HS-27A (cell line): ENCODE measurements around the gene BRINP1.

Source experiments
- DNase-seq: peaks from one replicate; pipeline ENCODE4 v3.0.0-alpha.2; 2012; ENCODE audit warnings: low read depth, missing footprints

The BRINP1 gene

DNA sequence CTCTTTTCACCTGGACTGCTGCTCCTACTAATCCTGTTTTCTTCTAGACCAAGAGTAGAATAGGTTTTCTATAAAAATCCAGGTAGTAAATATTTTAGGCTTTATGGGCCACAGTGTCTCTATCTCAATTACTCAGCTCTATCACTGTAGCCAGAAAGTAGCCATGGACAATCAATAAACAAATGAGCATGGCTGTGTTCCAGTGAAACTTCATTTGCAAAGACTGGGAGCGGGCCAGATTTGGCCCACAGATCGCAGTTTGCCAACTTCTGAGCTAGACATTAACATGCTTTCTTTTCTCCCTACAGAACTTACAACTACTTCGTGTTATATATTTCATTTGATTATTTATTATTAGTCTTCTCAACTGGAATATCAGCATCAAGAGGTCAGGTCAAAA is 30.2 kb downstream of the BRINP1 start:
- no peak for DNase-seq

DNA sequence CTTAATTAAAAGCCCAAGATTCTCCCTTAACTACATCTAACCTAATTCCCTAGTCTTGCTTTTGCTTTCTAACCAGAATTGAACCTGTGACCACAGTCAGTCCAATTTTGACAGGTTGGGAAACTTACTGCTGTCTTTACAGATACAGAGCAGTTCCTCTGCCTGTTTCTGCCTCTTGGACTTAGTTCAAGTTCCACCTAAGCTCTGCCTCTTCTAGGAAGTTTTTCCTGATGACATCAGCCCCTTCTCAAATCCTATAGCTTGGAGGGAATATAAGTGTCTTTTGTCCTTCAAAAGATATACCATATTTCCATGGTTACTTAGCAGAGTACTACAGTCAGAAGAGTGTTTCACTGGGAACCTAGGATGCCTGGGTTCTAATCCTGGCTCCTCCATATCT is 31.7 kb downstream of the BRINP1 start:
- no peak for DNase-seq

DNA sequence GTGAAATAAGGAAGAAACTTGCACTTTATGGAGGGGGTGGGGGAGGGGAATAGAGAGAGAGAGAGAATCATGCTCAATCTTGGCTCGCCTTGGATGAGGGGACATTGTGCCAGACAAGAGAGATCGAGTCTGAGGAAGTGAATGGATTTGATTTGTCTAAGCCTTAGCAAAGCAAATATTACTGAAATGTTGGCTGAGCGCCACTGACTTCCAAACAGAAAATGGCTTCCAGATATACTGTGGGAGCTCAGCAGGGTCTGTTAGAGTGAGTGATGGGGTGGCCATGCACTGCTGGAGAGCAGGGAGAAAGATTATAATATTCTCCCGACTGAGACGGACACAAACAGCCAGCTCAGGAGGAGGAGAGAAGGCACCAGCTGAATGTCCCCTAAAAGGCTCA is 34.5 kb downstream of the BRINP1 start:
- no peak for DNase-seq

DNA sequence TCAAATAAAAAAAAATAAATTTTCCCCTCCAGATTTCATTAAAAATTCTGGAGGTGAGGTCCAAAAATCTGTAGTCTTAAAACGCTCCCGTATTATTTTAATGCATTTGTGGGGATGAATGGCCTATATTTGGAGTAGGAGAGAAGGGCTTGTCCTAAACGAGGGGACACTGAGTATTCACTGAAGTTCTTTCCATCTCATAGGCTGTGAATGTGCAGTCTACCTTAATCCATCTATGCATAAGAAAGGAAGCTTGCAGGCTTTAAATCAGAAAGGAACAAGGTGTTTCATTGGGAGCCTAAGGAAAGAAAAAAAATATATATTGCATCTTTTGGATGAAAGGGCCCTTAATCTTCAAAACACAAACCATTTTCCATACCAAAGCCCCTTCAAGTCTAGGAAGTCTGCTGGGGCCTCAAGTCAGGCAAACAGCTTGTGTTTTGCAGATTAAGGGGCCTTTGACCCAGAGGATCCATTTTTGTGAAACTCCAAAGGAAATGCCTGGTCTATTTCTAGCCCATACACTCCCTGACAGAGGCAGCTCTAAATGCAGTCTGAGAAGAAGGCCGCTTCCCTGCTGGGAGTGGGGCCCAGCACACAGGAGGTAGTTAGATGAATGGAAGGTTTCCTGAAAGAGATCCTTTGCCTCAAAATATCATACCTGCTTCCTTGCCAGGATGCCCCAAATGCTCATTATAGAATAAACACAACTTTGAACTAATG is 35.6 kb downstream of the BRINP1 start:
- no peak for DNase-seq

DNA sequence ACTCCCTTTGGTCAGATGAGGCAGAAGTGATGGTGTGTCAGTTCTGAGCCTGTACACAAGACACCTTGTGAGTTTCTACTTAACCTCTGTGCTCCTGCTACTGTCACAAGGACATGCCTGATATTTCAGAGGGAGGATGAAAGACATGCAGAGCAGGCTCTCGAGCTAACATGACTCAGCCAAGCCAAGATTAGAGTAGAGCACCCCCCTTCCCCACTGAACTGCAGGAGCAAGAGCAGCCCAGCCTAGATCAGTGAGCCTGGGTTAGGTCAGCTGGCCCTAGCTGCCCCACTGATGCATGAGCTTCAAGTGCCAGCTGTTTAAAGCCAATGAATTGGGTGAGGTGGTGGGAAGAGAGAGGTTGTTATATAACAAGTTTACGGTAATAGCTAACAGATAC is 36.7 kb downstream of the BRINP1 start:
- no peak for DNase-seq

DNA sequence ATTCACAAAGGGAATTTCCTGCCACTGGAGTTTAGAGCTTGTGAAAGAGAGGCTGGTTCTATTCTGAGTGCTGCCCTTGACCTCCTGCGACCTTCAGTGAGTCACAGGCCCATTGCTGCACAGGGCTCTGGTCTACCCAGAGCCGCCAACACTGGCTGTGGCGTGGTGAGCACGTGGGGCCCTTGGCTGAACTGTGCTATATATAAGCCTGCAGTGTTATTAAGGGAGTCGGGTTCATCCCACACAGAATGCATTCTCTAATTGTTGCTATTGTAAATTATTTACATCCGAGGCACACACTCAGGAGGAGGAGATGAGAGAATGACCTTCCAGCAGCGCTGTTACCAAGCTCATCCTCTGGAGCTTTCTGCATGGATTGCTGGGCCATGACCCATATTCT is 47.1 kb downstream of the BRINP1 start:
- no peak for DNase-seq

DNA sequence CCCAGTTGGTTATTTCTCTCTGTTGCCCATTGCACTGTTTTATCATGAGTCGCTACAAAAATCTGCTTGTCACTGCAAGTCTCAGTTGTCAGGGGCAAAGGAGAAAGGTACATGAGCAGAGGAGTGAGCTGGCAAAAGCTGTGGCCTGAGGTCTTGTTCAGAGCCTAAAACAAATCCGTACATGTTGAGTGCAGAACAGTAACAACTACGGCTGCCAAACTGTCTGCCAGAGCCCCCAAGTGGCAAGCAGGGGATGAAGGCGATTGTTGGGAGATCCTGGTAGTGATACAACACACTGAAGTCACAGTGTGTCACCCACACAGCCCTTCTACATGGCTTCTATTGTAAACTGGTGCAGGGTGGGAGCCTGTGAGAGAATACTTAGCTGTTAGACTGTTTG is 50.9 kb downstream of the BRINP1 start:
- DNase-seq: no peak

DNA sequence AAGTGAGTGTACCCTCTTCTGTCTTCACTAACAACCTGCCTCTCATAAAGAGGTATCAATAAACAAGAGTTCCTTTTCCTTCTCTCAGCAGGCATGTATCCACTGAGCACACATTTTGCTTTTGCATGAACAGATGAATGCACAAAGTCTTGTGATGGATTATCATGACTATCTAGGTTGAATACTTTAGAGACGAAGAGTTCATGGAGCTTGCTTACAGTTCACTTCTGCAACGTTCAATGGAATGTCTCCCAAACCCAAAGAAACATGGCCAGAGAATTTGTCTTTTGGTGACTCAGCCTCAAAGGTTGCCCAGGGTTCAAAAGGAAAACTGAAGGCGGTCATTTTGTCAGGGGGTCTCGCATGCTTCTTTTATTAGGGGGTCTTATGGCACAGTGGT is 55.4 kb downstream of the BRINP1 start:
- no peak for DNase-seq

DNA sequence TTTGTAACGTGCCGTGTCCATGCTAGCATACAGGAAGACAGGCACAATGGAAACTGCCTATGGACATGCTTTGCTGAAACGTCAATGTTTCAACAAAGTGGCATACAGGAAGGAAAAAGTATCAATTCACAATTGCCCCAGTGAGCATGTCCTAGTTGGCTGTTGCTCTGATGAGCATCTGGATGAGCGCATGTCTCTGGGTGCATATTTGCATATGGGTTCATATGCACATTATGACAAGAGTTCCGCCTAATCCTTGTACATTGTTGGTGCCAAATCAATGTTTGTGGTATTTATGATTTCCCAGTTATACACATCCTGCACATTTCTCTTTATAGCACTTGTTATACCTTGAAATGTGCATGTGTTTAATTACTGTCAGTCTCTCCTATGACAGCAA is 58.5 kb downstream of the BRINP1 start:
- DNase-seq: no peak

DNA sequence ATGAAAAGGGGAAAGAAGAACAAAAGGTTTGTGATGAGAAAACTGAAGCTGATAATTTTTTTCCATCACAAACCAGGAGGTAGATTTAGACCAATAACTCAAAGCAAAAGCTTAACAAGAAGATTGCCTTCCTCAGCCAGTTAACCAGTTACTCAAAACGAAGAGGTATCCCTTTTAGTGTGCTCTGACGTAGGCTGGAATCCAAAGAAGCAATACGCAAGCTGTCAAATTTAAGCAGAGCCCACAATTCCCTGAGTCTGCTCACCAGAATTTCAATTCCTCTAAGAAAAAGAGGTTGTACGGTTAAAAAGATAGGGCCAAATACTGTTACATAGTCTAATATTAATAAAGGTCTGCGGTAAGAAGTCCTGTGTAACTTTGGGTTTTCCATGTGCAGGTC is 61.8 kb downstream of the BRINP1 start:
- DNase-seq: no peak

DNA sequence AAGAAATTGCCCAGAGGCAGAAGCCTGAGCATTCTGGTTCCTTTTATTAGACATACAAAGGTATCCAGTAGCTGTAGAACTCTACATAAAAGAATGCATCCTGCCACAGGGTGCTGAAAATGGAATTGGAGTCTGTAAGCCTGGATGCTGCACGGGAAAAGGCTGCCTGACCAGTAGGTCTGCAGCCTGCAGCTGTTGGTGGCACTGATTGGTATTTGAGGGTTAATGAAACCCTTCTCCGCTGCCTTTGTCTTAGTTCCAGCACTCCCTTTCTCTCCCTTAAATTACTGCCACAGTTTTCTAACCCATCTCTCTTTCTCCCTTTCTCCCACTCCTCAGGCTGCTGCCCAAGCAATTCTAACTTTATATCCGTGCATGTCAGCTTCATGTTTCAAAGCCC is 64.7 kb downstream of the BRINP1 start:
- no peak for DNase-seq

DNA sequence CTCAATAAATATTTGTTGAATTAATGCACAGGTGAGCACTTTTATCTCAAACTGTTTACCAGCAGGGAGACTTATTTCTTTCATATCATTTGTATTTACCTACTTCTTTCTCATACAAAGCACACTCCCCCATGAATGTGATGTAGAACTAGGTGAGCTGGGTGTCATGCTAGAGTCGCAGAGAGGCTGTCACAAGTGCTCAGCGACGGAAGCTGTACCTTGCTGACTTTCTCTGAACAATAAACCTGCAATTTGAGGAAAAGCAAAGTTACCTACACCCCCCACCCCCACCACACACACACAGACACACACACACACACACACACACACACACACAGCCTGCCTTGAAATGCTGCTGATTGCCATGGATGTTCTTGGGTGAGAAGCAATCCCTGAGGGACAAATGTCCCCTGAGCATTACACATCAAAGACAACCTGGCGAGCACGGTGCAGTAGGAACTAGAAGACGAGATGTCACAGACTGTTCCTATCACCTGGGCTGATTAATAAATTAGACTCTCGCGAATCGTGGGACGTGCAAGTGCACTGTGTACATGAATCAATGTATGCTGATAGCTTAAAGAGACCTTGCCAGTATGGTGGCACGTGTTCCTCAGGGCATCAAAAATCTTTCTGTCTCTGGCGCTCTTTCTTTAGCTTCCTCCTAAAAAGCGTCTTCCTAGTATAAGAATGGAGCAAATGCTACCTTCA is 66.1 kb downstream of the BRINP1 start:
- no peak for DNase-seq

DNA sequence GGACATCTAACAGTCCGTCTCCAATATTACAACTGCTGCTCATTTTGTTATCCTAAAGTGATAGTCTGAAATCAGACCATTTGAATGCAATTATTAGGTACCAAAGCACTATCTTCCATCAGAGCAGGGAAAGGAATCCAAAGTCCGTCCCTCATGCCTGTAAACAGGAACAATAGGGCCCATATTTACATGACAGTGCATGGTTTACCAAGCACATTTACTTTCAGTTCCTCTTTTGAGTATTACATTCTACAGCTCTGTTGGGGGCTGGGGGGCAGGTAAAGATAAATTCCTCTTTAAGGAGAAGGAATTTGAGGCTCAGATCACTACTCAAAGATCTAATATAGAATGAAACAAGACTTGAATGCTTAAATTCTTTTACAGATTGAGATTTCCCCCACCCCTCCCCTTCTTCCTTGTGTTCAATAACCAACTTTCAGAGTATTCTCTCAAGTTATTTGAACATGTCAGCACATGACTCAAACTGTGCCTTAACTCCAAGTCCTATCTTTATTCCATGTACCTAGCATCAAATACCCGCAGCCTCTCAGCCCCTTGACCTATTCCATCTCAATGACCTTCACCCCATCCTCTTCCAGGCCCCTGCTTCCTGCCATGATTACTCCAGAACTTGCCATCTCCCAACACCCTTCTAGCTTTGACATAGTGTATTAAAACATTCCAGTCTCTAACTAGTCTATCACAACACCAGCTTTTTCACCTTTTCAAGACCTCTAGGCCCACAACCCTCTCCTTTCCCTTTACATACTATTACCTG is 71.0 kb downstream of the BRINP1 start:
- no peak for DNase-seq

DNA sequence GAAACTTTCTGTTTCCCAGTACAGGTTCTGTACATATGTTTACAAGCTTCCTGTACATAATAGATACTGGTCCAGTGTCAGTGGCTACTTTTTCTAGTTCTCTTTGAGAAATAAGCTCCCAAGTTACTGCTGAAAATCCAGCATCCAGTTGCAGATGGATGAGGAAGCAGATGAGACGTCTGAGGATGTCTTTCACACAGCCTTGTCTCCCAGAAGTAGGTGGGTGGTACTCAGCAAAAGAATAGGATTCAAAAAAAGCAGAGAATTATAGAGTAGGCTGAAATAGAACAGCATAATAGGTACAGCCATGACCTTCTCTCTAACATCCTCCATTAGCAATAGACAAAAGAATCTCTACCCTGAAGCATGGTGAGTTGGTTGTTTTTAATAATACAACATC is 77.7 kb downstream of the BRINP1 start:
- no peak for DNase-seq

DNA sequence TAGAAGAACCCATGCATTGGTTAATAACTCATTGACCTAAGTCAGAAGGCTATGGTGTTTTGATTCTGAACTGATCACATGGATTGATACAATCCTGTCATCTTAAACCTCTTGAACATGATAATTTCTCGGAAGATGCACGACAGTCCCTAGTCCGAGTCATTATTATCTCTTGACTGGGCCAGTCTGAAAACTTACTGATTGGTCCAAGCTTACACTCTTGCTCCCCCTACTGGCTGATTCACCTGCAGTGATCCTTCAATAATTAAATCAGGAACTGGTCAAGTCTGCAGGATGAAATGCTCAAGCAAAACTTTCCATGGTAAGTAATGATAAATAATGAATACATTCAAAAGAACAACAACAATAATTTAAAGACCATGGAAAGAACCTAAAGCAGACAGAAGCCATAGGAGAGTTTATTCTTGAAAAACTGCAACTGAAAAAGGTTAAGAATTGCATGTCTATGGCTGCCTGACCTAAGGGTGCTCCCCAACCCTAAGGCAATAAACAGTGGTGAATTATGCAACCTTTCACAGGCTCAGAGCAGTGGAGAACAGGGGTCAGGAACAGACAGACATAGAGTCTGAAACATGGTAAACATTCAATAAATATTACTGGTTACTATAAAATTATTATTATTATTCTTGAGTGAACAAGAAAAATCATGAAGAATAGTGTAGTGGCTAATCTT is 79.3 kb downstream of the BRINP1 start:
- peak; percentile 38 for DNase-seq

DNA sequence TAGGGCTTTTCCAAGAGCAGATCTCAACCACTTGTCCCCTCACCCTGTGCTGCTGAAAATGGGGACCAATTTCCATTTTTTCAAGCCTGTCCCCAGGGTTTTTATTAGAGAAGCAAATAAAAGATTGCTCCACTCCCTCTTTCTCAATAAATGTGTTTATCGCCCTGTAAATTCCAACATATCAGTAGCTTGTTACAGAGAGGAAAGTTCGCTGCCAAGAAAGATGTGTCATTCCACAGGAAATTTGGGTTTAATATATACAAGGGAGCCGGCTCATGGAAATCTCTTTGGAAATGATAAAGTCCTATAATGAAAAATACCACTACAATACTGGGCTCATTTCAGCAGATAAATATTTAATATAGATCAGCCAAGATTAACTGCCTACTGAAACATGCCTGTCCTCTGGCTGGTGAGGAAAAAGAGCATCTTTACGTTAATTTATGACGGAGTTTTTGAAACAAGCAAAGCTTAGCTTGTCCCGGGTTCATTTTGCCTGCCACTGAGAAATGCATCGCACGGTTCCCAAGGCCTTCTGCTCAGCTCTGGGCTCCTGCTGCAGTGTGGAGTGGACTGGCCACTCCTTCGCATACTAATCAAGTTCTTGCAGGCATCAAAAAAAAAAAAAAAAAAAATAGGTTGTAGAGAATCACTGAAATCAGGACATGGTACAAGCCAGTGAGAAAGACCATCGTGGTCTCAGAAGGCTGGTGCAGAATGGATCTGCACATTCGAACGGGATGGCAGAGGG is 84.5 kb downstream of the BRINP1 start:
- no peak for DNase-seq

DNA sequence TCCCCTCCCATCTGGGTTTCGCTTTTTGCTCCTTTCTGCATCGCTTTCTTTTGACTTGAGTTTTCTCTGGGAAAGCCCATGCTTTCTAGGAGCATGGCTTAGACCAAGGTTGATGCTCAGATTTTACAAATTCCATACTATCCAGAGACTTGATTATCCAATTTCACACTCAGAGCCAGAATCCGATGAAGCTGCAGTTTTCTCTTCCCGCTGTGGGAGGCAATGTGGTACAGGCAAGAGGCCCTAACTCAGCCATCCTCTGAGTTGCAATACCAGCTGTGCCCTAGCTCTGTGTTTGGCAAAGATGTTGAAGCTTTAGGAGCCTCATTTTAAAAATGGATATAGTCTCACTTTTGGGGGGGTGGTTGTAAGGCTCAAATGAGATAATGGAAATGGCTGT is 85.1 kb downstream of the BRINP1 start:
- no peak for DNase-seq

DNA sequence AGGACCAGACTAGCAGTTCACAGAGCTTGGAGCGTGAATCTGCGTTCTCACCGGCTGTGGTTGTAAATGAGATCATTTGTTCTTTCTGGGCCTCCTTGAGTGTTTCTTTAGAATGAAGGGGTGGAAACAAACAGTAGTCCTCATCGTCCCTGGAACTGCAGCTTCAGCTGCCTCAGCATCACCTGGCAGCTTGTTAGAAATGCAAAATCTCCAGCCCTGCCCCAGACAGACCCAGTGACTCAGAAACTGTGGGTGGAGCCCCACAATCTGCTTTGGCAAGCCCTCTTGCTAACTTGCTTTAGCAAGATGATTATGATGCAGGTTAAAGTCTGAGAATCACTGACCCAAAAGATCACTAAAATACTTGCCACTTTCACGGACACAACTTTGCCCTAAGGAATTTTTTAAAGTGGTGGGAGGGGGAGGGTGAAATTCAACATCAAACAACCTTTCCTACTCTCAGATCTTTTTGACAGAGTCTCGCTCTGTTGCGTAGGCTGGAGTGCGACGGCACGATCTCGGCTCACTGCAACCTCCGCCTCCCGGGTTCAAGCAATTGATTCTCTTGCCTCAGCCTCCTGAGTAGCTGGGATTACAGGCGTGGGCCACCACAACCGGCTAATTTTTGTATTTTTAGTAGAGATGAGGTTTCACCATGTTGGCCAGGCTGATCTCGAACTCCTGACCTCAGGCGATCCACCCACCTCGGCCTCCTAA is 86.0 kb downstream of the BRINP1 start:
- DNase-seq: no peak

DNA sequence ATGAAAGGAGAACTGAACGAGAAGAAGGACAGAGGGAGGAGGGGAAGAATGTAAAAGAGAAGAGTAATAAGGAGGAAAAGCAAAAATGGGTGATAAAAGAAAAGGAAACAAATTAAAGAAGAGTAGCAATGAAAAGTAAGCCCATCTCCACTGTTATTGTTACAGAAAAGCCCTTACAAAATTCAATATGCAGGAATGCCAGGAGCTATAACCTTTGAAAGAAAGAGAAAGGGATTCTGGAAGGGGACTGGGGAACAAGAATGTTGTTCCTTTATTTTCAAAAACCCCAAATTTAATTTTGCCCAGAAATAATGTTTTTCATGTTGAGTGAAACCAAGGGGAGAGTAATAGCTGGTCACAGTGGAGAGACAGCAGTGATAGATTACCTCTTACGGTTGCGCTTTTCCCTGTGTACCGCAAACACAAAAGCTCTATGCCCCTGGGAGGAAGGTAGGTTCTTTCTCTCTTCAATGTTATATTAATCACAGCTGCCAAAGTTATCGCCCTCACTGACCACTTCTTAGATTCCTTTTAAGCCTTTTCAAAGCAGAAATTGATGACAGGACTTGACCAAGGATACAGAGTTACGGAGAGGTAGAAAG is 86.7 kb downstream of the BRINP1 start:
- no peak for DNase-seq

DNA sequence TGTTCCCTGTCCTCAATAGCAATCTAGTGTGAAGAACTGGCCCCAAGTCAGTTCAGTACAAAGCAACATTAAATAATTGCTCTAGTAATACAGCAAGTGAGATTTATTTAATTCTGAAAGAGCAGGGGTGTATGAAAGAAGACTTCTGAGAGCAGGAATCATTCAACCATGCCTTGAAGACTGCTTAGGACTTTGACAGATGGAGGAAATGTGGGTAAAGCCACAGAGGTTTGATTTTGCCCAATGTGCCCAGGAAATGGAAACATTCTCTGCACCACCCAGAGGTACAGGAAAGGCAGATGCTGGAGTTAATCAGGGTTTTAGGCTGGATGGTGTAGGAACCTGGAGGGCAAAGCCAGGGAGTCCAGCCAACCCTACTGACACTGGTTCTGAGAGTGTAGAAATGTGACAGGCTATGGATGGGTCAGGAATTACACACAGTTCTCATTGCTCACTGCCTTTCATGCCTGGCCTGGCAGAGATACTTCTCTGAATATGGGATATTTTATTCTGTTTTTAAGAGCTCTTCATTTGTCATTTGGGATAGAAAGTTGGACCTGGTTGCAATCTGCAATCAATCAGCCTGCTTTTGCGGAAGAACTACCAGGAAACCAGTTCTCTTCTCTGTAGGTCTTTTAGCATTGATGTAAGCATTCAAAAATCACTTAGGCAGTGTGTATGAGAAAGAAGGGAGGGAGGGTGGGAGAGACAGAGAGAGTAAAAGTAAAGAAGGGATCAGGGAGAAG is 88.3 kb downstream of the BRINP1 start:
- DNase-seq: no peak
